Measurements from ENCODE around the gene NOXO1. TPM values are rescaled to one million over a fixed set of nuclear protein-coding genes. Genes with fewer than 3 reads are reported as not detected.

NOXO1 gene
- total RNA-seq, 2 experiments from 2014 or later = 0.23 TPM; not detected in 1

DNA sequence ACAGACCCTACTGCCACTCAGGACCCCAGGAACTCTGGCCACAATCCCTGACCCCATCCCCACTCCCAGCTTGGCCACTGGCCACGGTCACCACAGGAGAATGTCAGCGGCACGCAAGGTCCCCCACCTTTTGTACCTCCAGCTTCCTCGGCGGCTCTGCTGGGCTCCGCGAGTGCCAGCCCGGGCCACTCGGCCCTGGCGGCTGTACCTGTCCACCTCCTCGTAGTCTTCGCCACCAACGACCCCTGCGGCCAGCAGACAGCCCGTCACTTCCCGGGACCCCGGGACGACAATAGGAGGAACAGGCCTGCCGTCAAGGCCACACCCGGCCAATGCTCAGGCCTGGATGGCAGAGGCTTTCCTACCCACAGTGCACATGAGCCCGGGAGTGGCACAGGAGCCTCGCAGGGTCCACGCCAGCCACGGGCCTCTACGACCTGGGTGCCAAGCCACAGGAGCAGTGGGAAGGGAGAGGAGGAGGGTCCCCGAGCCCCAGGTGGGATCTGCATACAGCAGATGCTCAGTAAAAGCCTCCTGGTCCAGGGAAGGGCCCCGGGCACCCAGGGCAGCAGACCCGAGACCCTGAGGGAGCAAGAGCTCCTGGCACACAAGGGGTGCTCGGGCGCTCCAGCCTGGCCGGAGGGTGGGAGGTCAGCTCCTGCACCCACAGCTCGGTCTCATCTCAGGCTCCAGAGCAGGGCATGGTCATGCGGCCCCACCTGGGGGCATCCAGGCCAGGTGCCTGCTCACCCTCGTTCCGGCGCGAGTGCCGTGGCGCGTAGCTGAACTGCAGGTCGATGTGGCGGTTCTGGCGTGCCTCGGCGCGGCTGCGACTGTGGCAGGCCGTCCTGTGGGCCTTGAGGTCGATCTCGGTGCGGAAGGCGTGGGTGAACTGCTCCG, 20.4 kb upstream of the NOXO1 start:
- Mint-ChIP-seq H3K27ac (no peak overlapping the region), H3K27me3 (no peaks in the 10 kb centered on the region), H3K4me3 (no peak overlapping the region), H3K36me3 (ENCODE audit: low read depth) (peaks cover 28% of the 10 kb centered on the region), H3K4me1 (peaks cover 23% of the 10 kb centered on the region), H3K9me3 (no peaks in the 10 kb centered on the region)
- POLR2A ChIA-PET = interaction anchor here (1.5 kb wide), 1 partner anchor 21 kb away, joined by 4 read pairs; no protein-coding TSS in a partner anchor
- no peak for DNase-seq
- CTCF ChIA-PET = interaction anchor here (0.6 to 1.3 kb wide), 2 partner anchors 103 to 139 kb away, joined by 3 to 4 read pairs; no protein-coding TSS in a partner anchor

- peaks cover 17% of the 10 kb centered on the region for H3K4me1 Mint-ChIP-seq
- no peak overlapping the region for H3K4me3 Mint-ChIP-seq
- POLR2A ChIA-PET = interaction anchor here (1.4 to 1.5 kb wide), 2 partner anchors 8 to 22 kb away, joined by 4 read pairs; no protein-coding TSS in a partner anchor
- no peaks in the 10 kb centered on the region for H3K9me3 Mint-ChIP-seq
- no peaks in the 10 kb centered on the region for H3K27me3 Mint-ChIP-seq
- CTCF ChIA-PET = interaction anchor here (1.3 kb wide), 1 partner anchor 139 kb away, joined by 3 read pairs; no protein-coding TSS in a partner anchor
- H3K36me3 Mint-ChIP-seq (ENCODE audit: low read depth) = peaks cover 29% of the 10 kb centered on the region
- no peak overlapping the region for H3K27ac Mint-ChIP-seq
- DNase-seq = no peak
Observed at GRCh38 chr16:2001035-2001434, 19.8 kb upstream of the NOXO1 start.

GRCh38 chr16:1999866-2000514, 18.7 kb upstream of the NOXO1 start:
- H3K9me3 Mint-ChIP-seq = no peaks in the 10 kb centered on the region
- peaks cover 34% of the 10 kb centered on the region for H3K36me3 Mint-ChIP-seq (ENCODE audit: low read depth)
- no peak for DNase-seq
- ChIA-PET POLR2A (interaction anchor here (1.1 to 1.4 kb wide), 2 partner anchors 9 to 10 kb away, joined by 4 read pairs; no protein-coding TSS in a partner anchor), CTCF (no interaction called here)
- H3K27ac Mint-ChIP-seq = no peak overlapping the region
- no peaks in the 10 kb centered on the region for H3K27me3 Mint-ChIP-seq
- H3K4me3 Mint-ChIP-seq = no peak overlapping the region
- H3K4me1 Mint-ChIP-seq = peaks cover 12% of the 10 kb centered on the region

DNA sequence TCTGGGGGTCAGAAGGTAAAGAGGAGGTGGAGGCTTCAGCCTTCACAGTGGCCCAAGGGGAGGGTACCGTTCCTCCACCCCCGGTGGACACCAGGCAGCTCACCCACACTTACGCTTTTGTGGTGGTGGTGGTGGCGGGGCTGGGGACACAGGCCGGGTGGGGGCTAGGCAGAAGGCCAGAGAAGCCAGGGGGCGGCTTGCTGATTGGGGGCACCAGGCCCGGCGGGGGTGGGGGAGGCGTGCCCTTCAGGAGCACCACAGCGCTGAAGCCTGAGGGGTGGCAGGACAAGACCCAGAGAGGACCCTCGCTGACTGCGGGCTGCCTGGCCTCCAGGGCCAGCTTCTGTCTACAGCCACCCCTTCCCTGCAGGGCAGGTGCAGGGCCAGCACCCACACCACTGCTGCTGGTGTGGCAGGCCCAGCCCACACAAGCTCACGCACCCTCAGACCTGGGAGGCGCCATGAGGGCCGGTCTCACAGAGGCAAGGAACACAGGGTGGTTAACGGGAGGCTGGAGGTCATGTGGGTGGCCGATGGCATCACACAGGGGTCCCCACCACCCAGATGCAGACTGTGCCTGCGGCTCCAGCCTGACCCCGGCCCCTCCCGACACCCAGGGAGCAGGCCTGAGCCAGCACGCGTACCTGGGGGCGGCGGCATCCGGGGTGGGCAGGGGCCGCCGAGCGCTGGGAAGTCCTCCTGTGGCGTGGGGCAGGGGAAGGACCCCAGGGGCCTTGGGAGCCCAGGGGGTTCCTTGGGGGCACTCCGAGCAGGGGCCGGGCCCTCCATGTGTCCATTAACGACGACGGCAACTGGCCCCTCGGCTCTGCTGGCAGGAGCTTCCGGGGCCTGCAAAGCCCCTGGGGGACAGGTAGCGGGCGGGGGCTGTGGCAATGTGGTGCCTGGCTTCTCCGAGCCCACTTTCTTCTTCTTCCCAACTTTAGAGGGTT, 17.9 kb upstream of the NOXO1 start:
- no peak overlapping the region for H3K27ac Mint-ChIP-seq
- no peaks in the 10 kb centered on the region for H3K9me3 Mint-ChIP-seq
- peaks cover 34% of the 10 kb centered on the region for H3K36me3 Mint-ChIP-seq (ENCODE audit: low read depth)
- no peak for DNase-seq
- no peak overlapping the region for H3K4me3 Mint-ChIP-seq
- CTCF ChIA-PET = no interaction called here
- H3K27me3 Mint-ChIP-seq = no peaks in the 10 kb centered on the region
- H3K4me1 Mint-ChIP-seq = peaks cover 6% of the 10 kb centered on the region
- POLR2A ChIA-PET = interaction anchor here (1.0 to 1.4 kb wide), 4 partner anchors 9 to 155 kb away, joined by 3 to 4 read pairs (median 4); no protein-coding TSS in a partner anchor

DNA sequence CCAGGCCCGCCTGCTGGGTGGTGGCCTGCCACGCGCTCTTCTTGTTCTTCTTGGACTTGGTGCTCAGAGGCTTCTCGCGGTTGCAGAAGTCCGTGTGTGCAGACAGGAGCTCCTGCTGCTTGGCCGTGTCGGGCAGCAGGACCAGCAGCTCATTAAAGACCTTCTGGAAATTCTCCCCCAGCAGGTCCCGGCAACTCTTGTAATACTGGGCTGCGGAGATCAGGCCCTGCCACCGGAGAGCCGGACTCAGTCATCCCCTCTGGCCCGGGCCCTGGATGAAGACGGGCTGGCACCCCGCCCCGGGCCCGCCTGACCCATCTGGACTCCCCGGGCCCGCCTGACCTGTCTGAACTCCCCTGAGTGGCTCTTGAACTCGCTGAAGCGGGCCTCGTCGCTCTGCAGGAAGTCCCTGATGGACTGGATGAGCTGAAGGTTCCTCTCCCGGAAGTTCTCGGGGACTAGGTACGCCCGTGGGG, 17.1 kb upstream of the NOXO1 start:
- H3K4me1 Mint-ChIP-seq = peaks cover 8% of the 10 kb centered on the region
- no peaks in the 10 kb centered on the region for H3K27me3 Mint-ChIP-seq
- H3K27ac Mint-ChIP-seq = no peak overlapping the region
- no peak for DNase-seq
- H3K36me3 Mint-ChIP-seq (ENCODE audit: low read depth) = peaks cover 34% of the 10 kb centered on the region
- ChIA-PET POLR2A (interaction anchor here (1.0 to 1.1 kb wide), 2 partner anchors 10 to 156 kb away, joined by 3 read pairs; no protein-coding TSS in a partner anchor), CTCF (interaction anchor here (1.1 kb wide), 1 partner anchor 24 kb away, joined by 4 read pairs; no protein-coding TSS in a partner anchor)
- no peaks in the 10 kb centered on the region for H3K9me3 Mint-ChIP-seq
- H3K4me3 Mint-ChIP-seq = no peak overlapping the region

DNA sequence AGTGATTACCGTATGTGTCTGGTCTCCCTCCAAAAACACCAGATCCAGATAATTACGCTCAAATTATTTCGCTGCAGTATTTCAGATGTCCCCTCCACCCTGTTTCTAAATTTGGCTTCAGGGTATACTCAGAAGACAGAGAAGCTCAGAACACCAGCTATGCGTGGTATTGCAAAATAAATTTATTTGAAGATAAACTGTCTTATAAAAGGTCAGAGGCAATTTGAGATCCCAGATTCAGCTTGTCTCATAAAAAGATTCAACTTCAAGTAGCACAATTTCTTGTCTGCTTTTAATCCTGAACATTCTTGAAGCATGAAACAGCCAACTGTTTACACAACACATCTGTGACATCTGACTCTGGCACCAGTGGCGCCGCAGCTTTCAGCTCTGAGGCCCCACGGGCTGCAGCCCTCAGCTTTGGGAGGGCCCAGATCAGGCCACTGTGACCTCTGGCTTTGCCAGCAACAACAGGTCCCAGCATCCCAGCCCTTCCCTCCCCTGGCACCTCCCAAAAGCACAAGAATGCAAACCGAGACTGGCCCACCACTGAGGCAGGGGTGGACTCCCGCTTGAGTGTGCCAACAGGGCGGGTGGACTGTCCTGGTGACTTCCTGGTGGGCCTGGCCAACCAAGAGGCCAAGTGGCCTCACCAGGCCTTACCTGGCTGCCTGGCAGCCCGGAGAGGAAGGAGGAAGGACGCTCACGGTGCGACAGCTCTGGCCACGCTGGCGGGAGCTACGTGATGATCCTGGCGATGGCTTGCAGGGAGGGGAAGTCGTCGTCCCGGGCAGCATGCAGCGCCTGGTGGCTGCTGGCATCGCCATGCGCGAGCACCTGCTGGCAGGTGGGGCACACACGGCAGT, 16.5 kb upstream of the NOXO1 start:
- no peaks in the 10 kb centered on the region for H3K9me3 Mint-ChIP-seq
- H3K36me3 Mint-ChIP-seq (ENCODE audit: low read depth) = peaks cover 34% of the 10 kb centered on the region
- no peak overlapping the region for H3K4me3 Mint-ChIP-seq
- H3K27me3 Mint-ChIP-seq = no peaks in the 10 kb centered on the region
- peaks cover 11% of the 10 kb centered on the region for H3K4me1 Mint-ChIP-seq
- ChIA-PET POLR2A (interaction anchor here (1.0 to 1.1 kb wide), 2 partner anchors 10 to 157 kb away, joined by 3 read pairs; no protein-coding TSS in a partner anchor), CTCF (interaction anchor here (1.1 kb wide), 1 partner anchor 25 kb away, joined by 4 read pairs; no protein-coding TSS in a partner anchor)
- no peak overlapping the region for H3K27ac Mint-ChIP-seq
- DNase-seq = no peak

GRCh38 chr16:1993731-1994131, 12.5 kb upstream of the NOXO1 start:
- H3K4me1 Mint-ChIP-seq = peaks cover 34% of the 10 kb centered on the region
- H3K27me3 Mint-ChIP-seq = peaks cover 8% of the 10 kb centered on the region
- DNase-seq = no peak
- H3K9me3 Mint-ChIP-seq = no peaks in the 10 kb centered on the region
- ChIA-PET CTCF (interaction anchor here (3.8 kb wide), 1 partner anchor 11 kb away, joined by 36 read pairs; no protein-coding TSS in a partner anchor), POLR2A (interaction anchor here (4.6 to 5.6 kb wide), 4 partner anchors 11 to 161 kb away, joined by 16 to 56 read pairs (median 24); partner anchors contain the start of genes RPS2, TBL3 and TRAF7)
- no peak overlapping the region for H3K4me3 Mint-ChIP-seq
- H3K27ac Mint-ChIP-seq = no peak overlapping the region
- peaks cover 19% of the 10 kb centered on the region for H3K36me3 Mint-ChIP-seq (ENCODE audit: low read depth)

GRCh38 chr16:1992704-1993317, 11.5 kb upstream of the NOXO1 start:
- Mint-ChIP-seq H3K27ac (no peak overlapping the region), H3K9me3 (no peaks in the 10 kb centered on the region), H3K4me3 (no peak overlapping the region), H3K4me1 (peaks cover 37% of the 10 kb centered on the region), H3K36me3 (ENCODE audit: low read depth) (peaks cover 16% of the 10 kb centered on the region), H3K27me3 (peaks cover 14% of the 10 kb centered on the region)
- DNase-seq = no peak
- CTCF ChIA-PET = interaction anchor here (1.5 to 3.8 kb wide), 2 partner anchors 12 to 163 kb away, joined by 3 to 36 read pairs; partner anchors contain the start of gene TRAF7
- POLR2A ChIA-PET = interaction anchor here (1.0 to 5.6 kb wide), 8 partner anchors 9 to 162 kb away, joined by 3 to 56 read pairs (median 16); partner anchors contain the start of genes GFER, NOXO1, RPS2 and TBL3

- Mint-ChIP-seq H3K36me3 (ENCODE audit: low read depth) (peaks cover 12% of the 10 kb centered on the region), H3K27ac (peak overlapping the region; percentile 35)
Observed at GRCh38 chr16:1991948-1992703, 10.9 kb upstream of the NOXO1 start.

DNA sequence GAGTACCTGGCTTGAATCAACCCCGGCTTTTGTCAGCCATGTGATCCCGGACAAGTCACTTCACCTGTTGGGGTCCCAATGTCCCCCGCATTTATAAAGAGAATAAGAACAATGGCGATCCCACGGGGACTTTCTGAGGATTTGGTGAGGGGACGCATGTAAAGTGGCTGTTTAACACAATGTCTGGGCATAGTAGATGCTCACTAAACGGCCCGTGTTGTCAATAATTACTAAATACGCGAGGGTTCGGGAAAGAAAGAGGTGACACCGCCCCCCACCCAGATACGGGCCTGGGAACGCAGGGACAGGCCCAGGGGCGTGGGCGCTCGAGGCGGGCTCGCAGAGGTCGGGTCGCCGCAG, 10.3 kb upstream of the NOXO1 start:
- DNase-seq = no peak
- ChIA-PET CTCF (interaction anchor here (1.5 to 3.8 kb wide), 2 partner anchors 13 to 164 kb away, joined by 3 to 36 read pairs; partner anchors contain the start of gene TRAF7), POLR2A (interaction anchor here (1.0 to 5.6 kb wide), 9 partner anchors 8 to 223 kb away, joined by 3 to 56 read pairs (median 15); partner anchors contain the start of genes GFER, NOXO1, PGP and RPS2)
- H3K36me3 Mint-ChIP-seq (ENCODE audit: low read depth) = peaks cover 14% of the 10 kb centered on the region
- H3K4me1 Mint-ChIP-seq = peaks cover 37% of the 10 kb centered on the region
- peak overlapping the region; percentile 71 for H3K27ac Mint-ChIP-seq
- peaks cover 14% of the 10 kb centered on the region for H3K27me3 Mint-ChIP-seq
- H3K4me3 Mint-ChIP-seq = peak overlapping the region; percentile 73
- no peaks in the 10 kb centered on the region for H3K9me3 Mint-ChIP-seq

More at GRCh38 chr16:1991948-1992703, 10.9 kb upstream of the NOXO1 start:
- Mint-ChIP-seq H3K4me3 (peak overlapping the region; percentile 73), H3K27me3 (peaks cover 14% of the 10 kb centered on the region), H3K9me3 (no peaks in the 10 kb centered on the region), H3K4me1 (peaks cover 37% of the 10 kb centered on the region)
- ChIA-PET POLR2A (interaction anchor here (1.0 to 5.6 kb wide), 9 partner anchors 8 to 222 kb away, joined by 3 to 56 read pairs (median 15); partner anchors contain the start of genes GFER, NOXO1, PGP and RPS2), CTCF (interaction anchor here (1.5 to 3.8 kb wide), 2 partner anchors 12 to 163 kb away, joined by 3 to 36 read pairs; partner anchors contain the start of gene TRAF7)
- DNase-seq = peak; percentile 98
